Left colon (tissue), 2 donors: Measurements from ENCODE around the gene SERPINA9. TPM values are rescaled to one million over a fixed set of nuclear protein-coding genes. Genes with fewer than 3 reads are reported as not detected.
"Not testable (repeated sequence)": the region's sequence is repeated elsewhere in the genome, so short reads cannot be mapped to it uniquely, and the experiment has no call there.

Experiments used
- ATAC-seq: fragments of 200-7000 bp; cut with Tn5 transposase; one replicate; pipeline ENCODE4 v1.9.1; 2020; ENCODE audit warnings: mild to moderate bottlenecking, moderate library complexity
- DNase-seq, 2 donors: peaks; one replicate each; pipeline ENCODE4 v3.0.0-alpha.2; 2020
- intact Hi-C, 2 donors: fragments of 100-400 bp; cut with DNase I in 1 of 2; cut with micrococcal nuclease in 1 of 2; formaldehyde crosslinking; loops; one replicate each; pipeline versions ENCODE4 v1.11.2 to v1.14.0; 2022; cut with DNase I, micrococcal nuclease
- total RNA-seq, 2 donors: library from RNA; stranded (reverse); fragmentation: NEBNext Ultra II Directional; extraction: Animal tissue kit (Norgen Biotek cat#: 25700); gene quantifications; one replicate each; pipeline ENCODE4 v1.2.1, GENCODE V29; 2021
- donor health status: DM: no; HTN: no; CAD: no.
- donor health status: DM: yes; HTN: yes; CAD: no.

SERPINA9 gene
- total RNA-seq, 2 donors from 2014 or later, result not detected

DNA sequence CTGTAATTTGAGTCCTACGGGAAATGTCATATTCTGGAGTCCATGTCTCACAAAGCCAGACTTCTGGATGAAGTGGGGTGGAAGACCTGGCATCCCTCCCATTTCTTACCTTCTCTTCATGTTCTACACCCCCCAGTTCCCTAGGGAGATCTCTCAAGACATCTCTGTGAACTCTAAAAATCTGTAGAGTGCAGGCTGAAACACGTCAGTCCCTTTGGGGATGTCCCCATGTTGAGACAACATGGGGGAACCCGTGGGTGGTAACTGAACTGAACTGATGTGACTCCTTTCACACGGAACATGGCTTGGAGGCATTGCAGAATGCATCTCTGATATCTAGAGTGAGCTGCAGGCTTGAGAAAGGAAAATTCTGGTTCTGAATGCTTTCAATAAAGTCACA is 18.1 kb upstream of the SERPINA9 start:
- no peak for DNase-seq
- no peak for ATAC-seq
- intact Hi-C loops, result no loop called here

DNA sequence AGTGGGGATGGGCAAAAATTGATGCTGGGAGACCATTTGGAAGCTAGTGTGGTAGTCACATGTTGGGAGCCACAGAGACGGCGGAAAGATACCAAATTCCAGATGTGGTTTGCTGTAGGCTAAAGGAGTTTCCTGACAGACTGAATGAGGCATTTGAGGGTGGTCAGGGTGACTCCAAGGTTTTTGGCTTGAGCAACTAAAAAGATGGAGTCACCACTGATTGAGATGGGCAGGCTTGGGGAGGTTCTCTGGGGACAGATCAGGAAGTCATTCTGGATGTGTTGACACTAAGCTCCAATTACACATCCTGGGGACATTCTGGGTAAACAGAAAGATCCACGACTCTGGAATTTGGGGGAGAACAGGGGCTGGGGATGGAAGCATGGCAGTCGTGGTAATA is 15.5 kb upstream of the SERPINA9 start:
- DNase-seq (no peak), ATAC-seq (no peak)
- intact Hi-C loops, result no loop called here

DNA sequence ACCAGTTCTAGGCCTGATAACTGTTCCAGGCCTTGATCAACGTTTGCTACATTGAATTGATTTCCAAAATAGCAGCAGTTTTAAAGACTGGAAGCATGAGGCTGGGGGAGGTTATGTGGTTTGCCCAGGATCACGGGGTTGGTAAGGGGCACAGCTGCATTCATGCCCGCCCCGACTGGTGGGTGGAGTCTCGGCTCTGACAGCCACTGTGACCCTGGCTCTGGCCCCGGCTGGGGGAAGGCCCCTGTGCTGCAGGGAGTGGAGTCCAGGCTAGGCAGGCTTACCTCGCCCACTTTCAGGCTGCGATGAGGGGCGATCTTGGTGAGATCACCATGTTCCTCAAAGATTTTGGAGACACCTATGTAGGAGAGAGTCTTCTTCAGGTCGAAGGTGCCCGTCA is 13.3 kb upstream of the SERPINA9 start:
- no peak for ATAC-seq
- intact Hi-C loops, result no loop called here
- no peak for DNase-seq

DNA sequence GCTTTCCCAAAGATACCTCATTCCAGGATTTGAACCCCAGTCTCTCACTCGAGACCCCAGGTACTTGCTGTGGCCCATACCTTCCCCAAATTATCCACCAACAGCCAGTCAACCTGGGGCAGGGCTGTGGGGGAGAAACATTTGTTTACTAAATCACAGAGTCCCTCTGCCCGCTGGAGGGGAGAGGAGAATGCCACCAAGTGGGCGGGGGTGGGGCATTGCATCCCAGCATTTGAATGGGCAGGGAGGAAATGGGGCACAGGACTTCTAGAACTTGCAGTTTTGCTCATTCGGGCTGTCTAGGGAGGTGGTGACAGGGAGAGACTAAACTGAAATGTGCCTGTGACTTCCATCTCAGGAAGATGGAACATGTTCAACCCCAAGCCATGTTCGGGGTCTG is 10.9 kb upstream of the SERPINA9 start:
- ATAC-seq (no peak), DNase-seq (no peak)
- intact Hi-C loops, result no loop called here

DNA sequence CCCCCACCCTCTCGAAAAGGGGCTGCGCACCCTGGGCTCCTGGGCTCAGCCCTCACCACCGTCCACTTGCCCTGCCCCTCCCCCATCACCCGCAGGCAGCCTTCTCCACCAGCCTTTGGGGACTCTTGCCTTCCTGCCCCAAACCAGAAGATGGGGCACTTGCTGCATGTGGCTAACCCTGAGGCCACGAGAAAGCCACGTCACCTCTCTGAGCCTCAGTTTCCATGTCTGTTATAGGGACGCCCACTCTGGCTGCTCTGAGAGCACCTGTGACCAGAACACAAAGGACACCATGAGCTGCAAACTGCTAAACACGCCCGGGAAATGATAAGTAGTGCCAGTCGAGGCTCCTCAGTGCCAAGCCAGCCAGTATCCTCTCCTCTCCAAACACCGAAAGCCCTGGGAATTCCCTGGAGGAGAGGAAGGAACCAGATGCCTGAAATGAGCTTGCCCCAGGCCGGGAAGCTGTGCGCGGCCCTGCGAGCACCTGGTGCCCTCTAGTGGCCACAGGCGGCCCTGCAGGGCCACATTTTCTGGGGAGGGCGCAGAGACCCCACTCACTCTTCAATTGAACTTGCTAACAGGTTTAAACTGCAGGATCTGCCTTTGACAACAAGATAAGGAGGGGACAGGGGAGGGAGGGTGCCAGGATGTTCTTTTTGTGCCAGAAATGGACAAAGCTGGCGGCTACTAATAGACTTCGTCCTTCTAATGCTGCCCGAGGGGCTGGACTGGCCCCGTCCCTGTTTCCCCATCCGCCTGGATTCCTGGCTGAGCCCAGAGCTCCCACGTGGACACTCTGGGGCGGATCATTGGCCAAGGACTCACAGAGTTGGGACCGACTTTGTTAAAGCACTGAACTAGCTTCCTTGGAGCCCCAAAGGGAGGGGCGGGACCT is 10.2 kb upstream of the SERPINA9 start:
- intact Hi-C loops, result no loop called here
- DNase-seq, result peak in 1 of 2 donors; percentile 43
- ATAC-seq, result peak; percentile 64

DNA sequence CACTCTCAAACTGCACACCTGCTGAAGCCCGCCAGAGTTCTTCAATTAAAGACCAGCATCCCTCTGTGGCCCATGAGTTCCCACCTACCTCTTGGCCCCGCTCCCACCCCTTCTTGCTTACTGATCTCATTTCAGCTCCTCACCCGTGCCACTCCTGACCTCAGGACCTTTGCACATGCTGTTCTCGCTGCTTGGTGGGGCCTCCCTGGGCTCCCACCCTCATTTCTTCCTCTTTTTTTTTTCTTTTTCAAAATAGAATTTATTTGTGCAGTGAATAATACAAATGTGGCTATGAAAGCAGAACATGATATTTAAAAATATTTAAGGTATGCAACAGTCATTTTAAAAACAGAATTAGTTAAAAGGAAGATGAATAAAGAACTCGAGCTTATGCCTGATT is 8.5 kb upstream of the SERPINA9 start:
- intact Hi-C loops, result no loop called here
- ATAC-seq, result no peak

DNA sequence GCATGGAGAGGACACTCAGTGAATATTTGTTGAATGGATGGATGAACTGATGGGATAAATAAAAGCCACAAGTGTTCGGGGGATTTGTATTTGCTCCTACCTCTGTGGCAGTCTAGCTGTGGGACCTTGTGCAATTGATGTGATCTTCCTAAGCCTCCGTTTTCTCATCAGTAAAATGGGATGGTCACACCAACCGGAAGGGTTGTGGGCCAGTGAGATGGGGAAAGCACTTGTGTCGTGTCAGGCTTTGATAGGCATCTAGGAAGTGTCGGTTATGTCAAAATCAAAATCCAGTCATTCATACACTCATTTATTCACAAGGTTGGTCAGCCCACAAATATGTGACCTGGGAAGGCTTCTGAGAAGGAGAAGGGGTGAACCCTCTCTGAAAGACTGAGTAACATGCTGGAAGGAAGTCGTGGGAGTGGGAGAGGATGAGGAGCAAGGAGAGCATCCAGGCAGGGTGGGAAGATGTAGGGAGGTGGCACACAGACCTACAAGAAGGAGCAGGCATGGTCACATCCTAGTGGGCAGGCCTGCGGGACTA is 7.8 kb upstream of the SERPINA9 start:
- intact Hi-C loops, result no loop called here
- DNase-seq, result no peak

More for the DNA sequence above, 8.5 kb upstream of the SERPINA9 start:
- no peak for DNase-seq

DNA sequence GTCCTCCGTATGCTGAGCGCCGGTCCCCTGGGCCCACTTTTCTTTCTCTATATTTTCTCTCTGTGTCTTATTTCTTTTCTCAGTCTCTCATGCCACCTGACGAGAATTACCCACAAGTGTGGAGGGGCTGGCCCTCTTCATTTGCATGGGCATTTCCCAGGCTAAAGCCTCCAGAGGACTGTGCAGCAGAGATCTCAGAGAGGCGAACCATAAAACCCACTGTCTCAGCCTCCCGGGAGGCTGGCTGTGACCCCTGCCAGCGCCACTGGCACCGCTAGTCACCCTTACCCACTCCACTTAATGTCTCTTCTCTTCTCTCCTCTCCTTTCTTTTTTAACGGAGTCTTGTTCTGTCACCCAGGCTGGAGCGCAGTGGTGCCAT is 7.1 kb upstream of the SERPINA9 start:
- ATAC-seq (no peak), DNase-seq (no peak)
- intact Hi-C loops, result no loop called here

More for the DNA sequence above, 7.8 kb upstream of the SERPINA9 start:
- ATAC-seq, result no peak

DNA sequence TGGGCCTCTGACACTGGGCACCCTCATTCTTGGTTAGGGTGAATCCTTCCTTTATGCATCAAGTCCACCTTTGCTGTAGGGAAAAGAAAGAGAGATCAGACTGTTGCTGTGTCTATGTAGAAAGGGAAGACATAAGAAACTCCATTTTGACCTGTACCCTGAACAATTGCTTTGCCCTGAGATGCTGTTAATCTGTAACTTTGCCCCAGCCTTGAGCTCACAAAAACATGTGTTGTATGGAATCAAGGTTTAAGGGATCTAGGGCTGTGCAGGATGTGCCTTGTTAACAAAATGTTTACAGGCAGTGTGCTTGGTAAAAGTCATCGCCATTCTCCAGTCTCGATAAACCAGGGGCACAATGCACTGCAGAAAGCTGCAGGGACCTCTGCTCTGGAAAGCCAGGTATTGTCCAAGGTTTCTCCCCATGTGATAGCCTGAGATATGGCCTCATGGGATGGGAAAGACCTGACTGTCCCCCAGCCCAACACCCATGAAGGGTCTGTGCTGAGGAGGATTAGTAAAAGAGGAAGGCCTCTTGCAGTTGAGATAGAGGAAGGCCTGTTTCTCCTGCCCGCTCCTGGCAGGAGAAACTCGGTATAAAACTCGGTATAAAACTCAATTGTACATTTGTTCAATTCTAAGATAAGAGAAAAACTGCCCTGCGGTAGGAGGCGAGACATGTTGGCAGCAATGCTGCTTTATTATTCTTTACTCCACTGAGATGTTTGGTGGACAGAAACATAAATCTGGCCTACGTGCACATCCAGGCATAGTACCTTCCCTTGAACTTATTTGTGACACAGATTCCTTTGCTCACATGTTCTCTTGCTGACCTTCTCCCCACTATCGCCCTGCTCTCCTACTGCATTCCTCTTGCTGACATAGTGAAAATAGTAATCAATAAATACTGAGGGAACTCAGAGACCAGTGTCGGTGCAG is 6.4 kb upstream of the SERPINA9 start:
- intact Hi-C loops, DNase-seq, ATAC-seq: not testable (repeated sequence)

DNA sequence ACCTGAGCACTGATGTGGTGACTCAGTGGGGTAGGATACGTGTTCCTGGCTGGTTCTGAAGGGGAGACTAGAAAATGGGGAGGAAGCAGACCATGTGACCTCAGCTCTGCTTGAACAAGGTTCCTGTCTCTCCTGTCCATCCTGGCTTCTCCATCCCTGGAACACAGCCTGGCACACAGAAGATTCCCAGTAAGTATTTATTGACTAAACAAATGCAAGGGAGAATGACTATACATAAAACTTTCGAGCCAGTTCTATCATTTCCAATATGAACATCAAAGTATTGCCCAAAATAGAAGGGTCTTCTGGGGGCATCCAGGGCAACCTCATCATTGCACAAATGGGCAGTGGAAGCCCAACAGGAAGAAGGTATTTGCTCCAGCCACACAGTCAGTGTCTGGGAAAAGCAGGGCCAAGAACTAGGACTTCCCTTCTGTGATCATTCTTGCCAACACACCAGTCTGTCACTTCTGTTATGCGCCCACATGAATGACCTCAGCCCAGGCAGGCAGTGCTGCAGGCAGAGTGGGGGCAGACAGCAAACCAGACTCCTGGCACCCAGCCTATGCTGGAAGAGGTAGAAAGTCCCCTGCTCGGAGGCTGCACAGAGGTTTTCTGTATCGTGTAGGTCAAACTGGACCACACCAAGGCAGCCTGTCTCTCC is 5.6 kb upstream of the SERPINA9 start:
- intact Hi-C loops, result no loop called here
- ATAC-seq, result no peak
- no peak for DNase-seq

DNA sequence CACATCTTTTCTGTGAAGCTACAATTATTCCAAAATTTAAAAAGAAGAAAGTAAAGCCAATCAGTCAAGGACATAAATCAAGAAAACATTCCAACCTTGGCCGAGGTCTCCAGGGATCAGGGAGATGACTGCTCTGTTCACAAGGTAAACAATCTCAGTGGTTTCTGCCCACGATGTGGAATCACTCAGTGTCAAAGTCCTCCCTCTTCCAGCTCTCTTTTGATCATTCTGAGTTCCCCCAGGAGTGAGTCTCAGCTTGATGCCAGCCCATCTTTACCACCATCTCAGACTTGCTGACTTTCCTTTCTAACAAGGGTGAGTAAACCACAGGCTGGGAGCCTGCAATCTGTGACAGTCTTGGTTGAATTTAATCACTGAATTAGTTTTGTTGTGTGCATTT is 4.8 kb upstream of the SERPINA9 start:
- DNase-seq, result no peak
- intact Hi-C loops, result no loop called here
- ATAC-seq, result no peak

DNA sequence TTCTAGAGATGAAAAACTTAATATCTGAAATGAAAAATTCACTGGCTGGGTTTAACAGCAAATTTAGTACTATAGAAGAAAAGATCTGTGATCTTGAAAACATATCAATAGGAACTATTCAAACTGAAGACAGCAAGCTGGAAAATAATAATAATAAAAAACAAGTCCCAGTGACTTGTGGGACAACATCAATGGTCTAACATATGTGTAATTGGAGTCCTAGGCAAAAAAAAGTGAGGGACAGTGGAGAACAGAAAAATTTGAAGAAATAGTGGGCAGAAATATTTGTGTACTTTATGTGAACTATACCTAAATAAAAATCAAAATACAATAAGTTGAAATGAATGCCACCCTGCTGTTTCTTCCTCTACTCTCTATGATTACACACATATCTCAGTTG is 2.4 kb upstream of the SERPINA9 start:
- intact Hi-C loops, result no loop called here
- ATAC-seq (no peak), DNase-seq (no peak)

DNA sequence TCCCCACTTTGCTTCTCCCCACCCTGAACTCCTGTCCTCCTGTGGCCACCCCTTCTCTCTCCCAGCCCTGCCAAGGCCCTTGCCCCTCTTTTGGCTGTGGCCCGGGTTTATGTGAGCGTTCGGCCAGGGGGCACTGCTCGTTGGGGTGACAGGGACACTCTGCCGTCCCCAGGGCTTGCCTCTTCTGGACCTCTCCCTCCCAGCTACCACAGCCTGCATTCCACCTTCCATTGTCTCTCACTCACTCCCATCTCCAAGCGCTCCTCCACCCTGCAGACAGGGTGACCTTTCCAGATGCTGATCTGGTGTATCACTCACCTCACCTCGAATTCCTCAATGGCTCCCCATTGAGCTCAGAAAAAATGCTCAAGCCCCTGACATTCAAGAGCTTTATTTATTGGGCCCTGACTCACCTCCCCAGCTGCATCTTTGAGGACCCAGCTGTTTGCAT is 1.4 kb downstream of the SERPINA9 start:
- DNase-seq, result no peak
- intact Hi-C loops, result no loop called here
- no peak for ATAC-seq

DNA sequence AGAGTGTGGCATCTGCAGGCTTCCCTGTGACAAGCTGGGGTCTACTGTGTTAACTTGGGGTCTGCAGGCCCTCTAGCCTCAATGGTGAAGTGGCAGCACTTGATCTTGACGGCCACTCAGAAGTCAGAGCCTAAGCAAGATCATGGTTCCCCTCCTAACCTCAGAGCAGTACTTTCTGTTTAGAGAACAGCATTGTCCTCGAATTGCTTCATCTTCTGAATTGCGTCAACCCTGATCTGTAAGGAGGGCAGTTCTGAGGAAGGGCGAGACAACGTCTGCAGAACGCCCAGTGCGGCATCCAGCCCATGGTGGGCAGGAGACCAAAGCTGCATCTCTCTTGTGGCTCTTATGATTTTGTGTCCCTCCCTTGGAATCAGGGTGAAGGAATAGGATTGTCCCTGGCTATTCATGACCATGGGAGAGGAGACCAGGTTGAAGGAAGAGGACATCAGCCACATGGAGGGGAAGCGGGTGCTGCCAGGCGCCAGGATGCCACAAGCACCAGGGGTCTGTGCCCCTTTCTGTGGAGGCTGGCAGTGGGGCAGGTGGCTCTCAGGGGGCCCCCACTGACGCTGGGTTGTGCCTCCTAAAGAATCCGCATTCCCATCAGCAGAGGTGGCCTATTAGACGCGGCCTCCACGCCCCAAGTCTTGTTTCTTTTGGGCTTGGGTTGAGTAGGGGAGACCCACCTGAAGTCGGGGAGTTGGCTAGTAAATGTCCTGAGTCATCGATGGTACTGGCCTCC is 2.2 kb downstream of the SERPINA9 start:
- ATAC-seq, result no peak
- intact Hi-C loops, result no loop called here
- DNase-seq, result no peak

DNA sequence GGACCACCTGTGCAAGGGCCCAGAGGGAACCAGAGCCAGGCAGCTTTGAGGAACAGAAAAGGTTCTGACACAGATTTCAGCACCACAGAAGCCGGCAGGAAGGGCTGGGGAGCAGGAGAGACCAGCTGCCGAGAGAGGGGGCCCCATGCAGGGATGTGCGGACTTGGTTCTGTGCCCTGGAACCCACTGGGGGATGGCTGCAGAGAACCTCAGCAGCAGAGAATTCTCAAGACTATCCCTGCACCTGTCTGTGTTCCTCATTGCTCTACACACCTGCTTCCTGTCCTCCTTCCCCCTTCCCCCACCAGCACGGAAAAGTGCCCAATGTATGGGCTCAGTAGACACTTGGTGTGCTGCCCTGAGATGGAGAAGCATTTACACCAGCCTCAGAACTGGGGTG is 3.2 kb downstream of the SERPINA9 start:
- ATAC-seq, result no peak
- intact Hi-C loops, result no loop called here
- DNase-seq, result no peak

DNA sequence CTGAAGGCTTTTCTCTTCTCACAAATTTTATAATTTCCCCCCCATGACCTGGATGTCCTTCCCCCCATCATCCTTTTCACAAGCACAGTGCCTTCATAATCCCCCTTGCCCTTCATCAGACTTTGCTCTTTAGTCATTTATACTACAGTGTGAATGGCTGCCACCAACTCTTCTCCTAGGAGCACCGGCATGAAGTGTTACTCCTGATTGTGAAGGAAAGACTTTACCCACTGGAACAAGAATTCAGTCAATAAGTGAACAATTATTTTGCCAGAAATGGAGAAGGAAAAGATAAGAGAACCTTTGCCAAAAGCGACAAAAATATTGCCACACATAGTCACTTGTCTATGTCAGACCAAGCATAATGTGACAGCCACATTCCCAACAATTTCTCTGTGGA is 5.0 kb downstream of the SERPINA9 start:
- intact Hi-C loops, result no loop called here
- DNase-seq, result no peak

DNA sequence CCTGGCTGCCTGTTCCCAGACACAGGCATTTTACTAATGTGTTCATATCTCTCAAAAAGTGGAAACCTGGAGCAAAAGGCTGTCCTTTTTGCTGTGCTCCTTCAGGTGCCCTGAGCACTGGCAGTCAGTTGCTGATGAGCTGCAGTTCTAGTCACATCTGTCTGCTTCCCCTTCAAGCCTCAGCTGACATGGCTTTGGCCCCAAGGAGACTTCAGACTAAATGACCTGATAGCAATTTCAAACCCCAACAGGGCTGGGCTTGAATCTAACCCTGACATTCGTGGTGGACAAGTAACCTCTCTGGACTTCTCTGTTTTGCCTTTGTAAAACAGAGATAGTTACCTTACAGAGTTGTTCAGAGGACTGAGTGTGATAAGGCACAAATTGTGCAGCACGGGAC is 5.7 kb downstream of the SERPINA9 start:
- ATAC-seq (no peak), DNase-seq (no peak)
- intact Hi-C loops, result no loop called here

More for the DNA sequence above, 5.0 kb downstream of the SERPINA9 start:
- no peak for ATAC-seq

DNA sequence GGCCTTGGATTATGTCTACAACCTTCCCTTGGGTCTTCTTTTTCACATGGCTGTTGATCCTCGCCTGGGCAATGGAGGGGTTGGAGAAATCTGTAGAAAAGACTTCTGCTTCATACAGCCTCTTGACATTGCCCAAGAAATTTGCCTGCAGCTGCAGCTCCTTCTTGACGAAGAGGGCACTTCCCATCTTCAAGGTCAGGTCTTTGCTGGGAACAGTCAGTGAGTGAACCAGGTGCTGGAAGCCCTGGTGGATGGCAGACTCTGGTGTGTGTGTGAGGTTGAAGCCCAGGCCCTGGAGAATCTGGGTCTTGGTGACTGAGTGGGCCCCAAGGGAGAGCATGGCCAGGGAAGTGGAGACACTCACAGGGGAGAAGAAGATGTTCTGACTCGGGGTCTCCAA is 6.7 kb downstream of the SERPINA9 start:
- DNase-seq (no peak), ATAC-seq (no peak)
- intact Hi-C loops, result no loop called here
